ENCODE results near the gene ZDHHC22. TPM values are rescaled to one million over a fixed set of nuclear protein-coding genes. Genes with fewer than 3 reads are reported as not detected.
A peak's percentile ranks its signal among the peaks of the same experiment; 100 is the strongest.

ZDHHC22 gene
- total and polyA plus RNA-seq, 10 donors = 0.02 TPM; not detected in 9

- DNase-seq = peak; percentile 82
- peaks cover 20 to 36% (median 29%) of the 10 kb centered on the region in 6 donors for H3K4me1 ChIP-seq
- peak overlapping the region in 5 of 8 donors; percentile 9 to 65 (median 30) for H3K4me3 ChIP-seq
- H3K27ac ChIP-seq = no peak overlapping the region
- H3K9me3 ChIP-seq = no peaks in the 10 kb centered on the region
- WGBS, 5 donors = 2 to 4% (median 3%) methylated on average over 29 to 52 of the region's 52 CpGs
- TF ChIP-seq POLR2A (IDR thresholded peaks at IDR 0.05) (no peak), CTCF (IDR thresholded peaks at IDR 0.05 in 8 of 11, conservative IDR thresholded peaks at IDR 0.05 in 3 of 11) (peak in 7 of 11 experiments; percentile 17 to 62 (median 50)), POLR2AphosphoS5 (IDR thresholded peaks at IDR 0.05) (peak in 1 of 3 donors; percentile 6)
- H3K27me3 ChIP-seq (replicated peaks in 1 of 7) = peaks cover 3 to 100% (median 91%) of the 10 kb centered on the region in 7 donors
- no peaks in the 10 kb centered on the region for H3K36me3 ChIP-seq
- intact Hi-C loops (cut with DNase I; ENCODE audit: low total_unique reads) = no loop called here
Observed at GRCh38 chr14:77139540-77140358, 1.8 kb downstream of the ZDHHC22 start.

- intact Hi-C loops (cut with DNase I; ENCODE audit: low total_unique reads) = no loop called here
- peaks cover 3 to 100% (median 87%) of the 10 kb centered on the region in 7 donors for H3K27me3 ChIP-seq (replicated peaks in 1 of 7)
- no peak overlapping the region for H3K27ac ChIP-seq
- no peak for TF ChIP-seq POLR2AphosphoS5 (IDR thresholded peaks at IDR 0.05)
- H3K4me1 ChIP-seq = peaks cover 20 to 36% (median 29%) of the 10 kb centered on the region in 6 donors
- DNase-seq = peak; percentile 51
- 81 to 87% (median 85%) methylated on average over 15 of the region's 15 CpGs for WGBS, 5 donors
- H3K9me3 ChIP-seq = no peaks in the 10 kb centered on the region
- peak overlapping the region in 2 of 8 donors; percentile 30 to 65 for H3K4me3 ChIP-seq
- H3K36me3 ChIP-seq = no peaks in the 10 kb centered on the region
Observed at GRCh38 chr14:77139022-77139421, 2.6 kb downstream of the ZDHHC22 start.

- Histone ChIP-seq H3K4me3 (no peak overlapping the region), H3K4me1 (peaks cover 0 to 4% (median 0%) of the 10 kb centered on the region in 6 donors), H3K27ac (no peak overlapping the region), H3K36me3 (no peaks in the 10 kb centered on the region), H3K27me3 (replicated peaks in 1 of 7) (peaks cover 0 to 83% (median 36%) of the 10 kb centered on the region in 7 donors), H3K9me3 (no peaks in the 10 kb centered on the region)
- TF ChIP-seq POLR2A (IDR thresholded peaks at IDR 0.05) = no peak
- TF ChIP-seq CTCF (IDR thresholded peaks at IDR 0.05 in 8 of 11, conservative IDR thresholded peaks at IDR 0.05 in 3 of 11) = no peak
- no peak for TF ChIP-seq POLR2AphosphoS5 (IDR thresholded peaks at IDR 0.05)
- intact Hi-C loops (cut with DNase I; ENCODE audit: low total_unique reads) = no loop called here
- DNase-seq = peak; percentile 74
- WGBS, 5 donors = 7 to 18% (median 12%) methylated on average over 20 to 22 of the region's 22 CpGs
Observed at GRCh38 chr14:77133720-77134338, 7.8 kb downstream of the ZDHHC22 start.

- no peaks in the 10 kb centered on the region for H3K9me3 ChIP-seq
- H3K27me3 ChIP-seq (replicated peaks in 1 of 7) = peaks cover 0 to 69% (median 18%) of the 10 kb centered on the region in 7 donors
- no peak for DNase-seq
- H3K4me1 ChIP-seq = peaks cover 0 to 3% (median 0%) of the 10 kb centered on the region in 6 donors
- 69 to 95% (median 82%) methylated on average over 5 of the region's 5 CpGs for WGBS, 5 donors
- intact Hi-C loops (cut with DNase I; ENCODE audit: low total_unique reads) = no loop called here
- H3K36me3 ChIP-seq = no peaks in the 10 kb centered on the region
- TF ChIP-seq POLR2A (IDR thresholded peaks at IDR 0.05) (no peak), POLR2AphosphoS5 (IDR thresholded peaks at IDR 0.05) (no peak), CTCF (IDR thresholded peaks at IDR 0.05 in 8 of 11, conservative IDR thresholded peaks at IDR 0.05 in 3 of 11) (no peak)
- no peak overlapping the region for H3K27ac ChIP-seq
- no peak overlapping the region for H3K4me3 ChIP-seq
Observed at GRCh38 chr14:77131871-77132486, 9.6 kb downstream of the ZDHHC22 start.
